IPS-18c (cell line): ENCODE data around the gene DONSON.
"Not testable (repeated sequence)": the region's sequence is repeated elsewhere in the genome, so short reads cannot be mapped to it uniquely, and the experiment has no call there.

Experiments used
- H3K4me3 ChIP-seq: 2 replicates; pipeline ENCODE4 v1.7.0; 2013; ENCODE audit warnings: low read depth, mild to moderate bottlenecking, low read length, moderate library complexity; ENCODE audit not compliant: insufficient read depth
- H3K9me3 ChIP-seq: one replicate; pipeline ENCODE4 v1.6.1; 2013; ENCODE audit warnings: mild to moderate bottlenecking, low read length, moderate library complexity; ENCODE audit not compliant: control insufficient read depth, insufficient read depth

DONSON gene, protein sequence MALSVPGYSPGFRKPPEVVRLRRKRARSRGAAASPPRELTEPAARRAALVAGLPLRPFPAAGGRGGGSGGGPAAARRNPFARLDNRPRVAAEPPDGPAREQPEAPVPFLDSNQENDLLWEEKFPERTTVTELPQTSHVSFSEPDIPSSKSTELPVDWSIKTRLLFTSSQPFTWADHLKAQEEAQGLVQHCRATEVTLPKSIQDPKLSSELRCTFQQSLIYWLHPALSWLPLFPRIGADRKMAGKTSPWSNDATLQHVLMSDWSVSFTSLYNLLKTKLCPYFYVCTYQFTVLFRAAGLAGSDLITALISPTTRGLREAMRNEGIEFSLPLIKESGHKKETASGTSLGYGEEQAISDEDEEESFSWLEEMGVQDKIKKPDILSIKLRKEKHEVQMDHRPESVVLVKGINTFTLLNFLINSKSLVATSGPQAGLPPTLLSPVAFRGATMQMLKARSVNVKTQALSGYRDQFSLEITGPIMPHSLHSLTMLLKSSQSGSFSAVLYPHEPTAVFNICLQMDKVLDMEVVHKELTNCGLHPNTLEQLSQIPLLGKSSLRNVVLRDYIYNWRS

DNA sequence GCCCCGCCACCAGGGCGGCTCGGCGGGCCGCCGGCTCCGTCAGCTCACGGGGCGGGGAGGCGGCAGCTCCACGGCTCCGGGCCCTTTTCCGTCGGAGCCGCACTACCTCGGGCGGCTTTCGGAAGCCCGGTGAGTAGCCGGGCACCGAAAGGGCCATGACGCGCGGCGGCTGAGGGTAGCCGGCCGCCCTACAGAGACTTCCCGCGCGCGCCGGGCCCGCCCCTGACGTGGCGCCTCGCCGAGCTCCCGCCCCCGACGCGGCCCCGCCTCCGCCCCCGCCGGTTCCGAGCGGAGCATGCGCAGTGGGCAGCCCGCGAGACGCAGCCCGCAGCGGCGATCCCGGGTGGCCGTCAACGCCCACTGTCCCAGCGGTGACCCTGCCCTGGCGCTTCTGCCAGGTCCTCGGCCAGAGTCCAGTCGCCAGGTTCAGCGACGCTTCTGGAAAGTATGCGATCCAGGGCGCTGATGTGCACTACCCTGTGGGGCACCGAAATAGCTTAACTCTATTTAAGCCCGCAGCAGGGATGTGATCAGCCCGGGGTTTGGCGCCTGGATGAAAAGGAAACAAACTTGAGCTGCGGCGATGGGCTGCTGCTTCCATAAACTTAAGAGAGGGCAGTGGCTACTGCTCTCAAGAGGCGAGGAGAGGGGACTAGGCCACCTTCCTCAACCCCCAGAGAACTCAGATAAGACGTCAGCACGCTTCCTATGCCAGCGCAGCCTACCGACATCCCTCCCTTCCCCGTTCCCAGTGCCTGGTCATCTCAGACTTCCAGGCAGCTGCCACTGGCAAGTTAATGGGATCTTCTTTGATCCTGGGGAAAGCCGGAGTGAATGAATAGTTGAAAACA is at the start of gene DONSON:
Gene DONSON (minus strand): TSS at position 200 of the 851 bp plus-strand sequence. CDS start 43 bp downstream, at position 157.
- no peaks in the 10 kb centered on the region for H3K9me3 ChIP-seq
- peak within 1 kb of the TSS; percentile 86 for H3K4me3 ChIP-seq

DNA sequence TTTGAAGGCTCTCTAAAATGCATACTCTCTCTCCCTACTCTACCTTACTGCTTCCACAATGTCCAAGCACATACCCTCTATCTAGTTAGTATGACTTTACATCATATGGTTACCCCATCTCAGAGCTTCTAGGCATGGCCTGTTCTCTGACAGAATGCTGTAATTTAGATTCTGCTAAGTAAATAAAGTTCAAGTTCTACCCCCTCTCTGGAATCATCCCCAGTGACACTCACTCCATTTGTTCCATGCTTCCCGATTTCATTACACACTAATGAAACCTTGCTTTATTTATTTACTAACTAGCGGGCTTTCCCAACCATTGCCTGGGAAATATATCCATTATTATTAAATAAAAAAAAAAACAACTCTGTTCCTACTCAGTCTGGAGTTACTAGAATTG is 45.8 kb upstream of the DONSON start:
- H3K9me3 ChIP-seq, result peaks cover 2% of the 10 kb centered on the region
- H3K4me3 ChIP-seq, result no peak overlapping the region

DNA sequence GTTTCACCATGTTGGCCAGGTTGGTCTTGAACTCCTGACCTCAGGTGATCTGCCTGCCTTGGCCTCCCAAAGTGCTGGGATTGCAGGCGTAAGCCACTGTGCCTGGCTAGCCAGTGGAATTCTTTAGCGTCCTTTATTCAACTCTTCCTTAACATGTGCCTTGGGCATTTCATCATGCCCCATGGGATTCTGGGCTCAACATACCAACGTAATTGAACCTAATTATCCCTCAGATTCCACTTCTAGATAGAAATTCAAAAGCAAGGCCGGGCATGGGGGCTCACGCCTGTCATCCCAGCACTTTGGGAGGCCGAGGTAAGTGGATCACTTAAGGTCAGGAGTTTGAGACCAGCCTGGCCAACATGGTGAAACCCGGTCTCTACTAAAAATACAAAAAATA is 37.7 kb upstream of the DONSON start:
- H3K4me3 ChIP-seq, H3K9me3 ChIP-seq: not testable (repeated sequence)

DNA sequence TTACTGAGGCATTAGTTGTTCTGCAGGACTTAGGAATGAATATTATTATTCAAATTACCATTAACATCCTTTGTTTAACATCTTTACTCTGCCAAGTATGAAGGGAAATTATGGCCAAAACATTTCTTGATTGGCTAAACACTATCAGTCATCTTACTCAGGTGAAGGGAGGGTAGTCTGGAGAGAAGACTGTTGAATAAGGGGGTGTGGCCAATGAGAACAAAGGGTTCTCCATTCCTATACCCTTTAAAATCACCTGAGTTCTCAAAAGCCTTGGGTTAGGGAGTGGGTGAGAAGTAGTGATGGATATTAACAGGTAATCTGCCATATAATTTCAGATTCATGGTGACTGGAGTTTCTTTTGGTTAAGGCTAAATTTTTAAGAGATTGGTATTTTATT is 33.8 kb upstream of the DONSON start:
- Histone ChIP-seq H3K9me3 (no peaks in the 10 kb centered on the region), H3K4me3 (no peak overlapping the region)

DNA sequence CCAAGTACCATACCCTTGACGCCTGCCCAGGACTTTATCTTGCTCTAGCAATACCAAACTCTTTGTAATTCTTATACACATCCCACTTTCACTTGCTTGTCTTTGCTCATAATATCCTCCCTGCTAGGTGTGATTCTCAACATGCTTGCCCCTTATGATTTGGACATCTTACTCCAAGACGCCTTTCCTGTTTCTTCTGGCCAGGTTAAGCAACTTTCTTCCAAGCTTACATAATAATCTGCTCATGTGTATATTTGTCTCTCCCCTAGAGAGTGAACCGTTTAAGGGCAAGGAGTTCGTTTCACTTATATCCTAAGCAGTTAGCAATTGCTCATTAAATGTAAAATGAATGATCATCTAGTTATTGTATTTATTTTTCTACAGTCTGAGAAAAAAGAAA is 31.2 kb upstream of the DONSON start:
- Histone ChIP-seq H3K9me3 (no peaks in the 10 kb centered on the region), H3K4me3 (no peak overlapping the region)

DNA sequence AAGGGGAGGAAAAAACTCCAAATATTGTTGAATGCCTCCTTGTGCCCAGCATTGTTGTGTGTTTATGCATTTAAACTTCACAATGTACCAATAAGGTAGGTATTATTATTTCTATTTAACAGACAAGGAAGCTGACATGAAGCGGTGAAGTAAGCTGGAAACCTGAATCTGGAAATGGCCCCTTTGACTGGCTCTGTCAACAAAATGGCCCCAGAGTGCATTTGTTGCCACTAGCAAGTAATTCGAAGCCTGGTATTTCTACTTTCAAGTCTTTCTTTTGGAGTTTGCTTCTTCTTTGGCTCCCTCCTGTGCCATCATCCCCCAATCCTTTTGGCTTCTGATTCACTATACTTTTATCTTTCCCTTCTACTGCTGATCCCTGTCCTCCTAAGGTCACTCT is 29.9 kb upstream of the DONSON start:
- Histone ChIP-seq H3K9me3 (no peaks in the 10 kb centered on the region), H3K4me3 (no peak overlapping the region)

DNA sequence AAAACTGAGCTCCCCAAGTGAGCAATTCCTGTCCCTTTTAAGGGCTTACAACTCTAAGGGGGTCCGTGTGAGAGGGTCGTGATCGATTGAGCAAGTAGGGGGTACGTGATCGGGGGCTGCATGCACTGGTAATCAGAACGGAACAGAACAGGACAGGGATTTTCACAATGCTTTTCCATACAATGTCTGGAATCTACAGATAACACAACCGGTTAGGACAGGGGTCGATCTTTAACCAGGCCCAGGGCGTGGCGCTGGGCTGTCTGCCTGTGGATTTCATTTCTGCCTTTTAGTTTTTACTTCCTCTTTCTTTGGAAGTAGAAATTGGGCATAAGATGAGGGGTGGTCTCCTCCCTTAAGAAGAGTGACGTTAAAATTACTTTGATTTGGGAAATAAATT is 29.1 kb upstream of the DONSON start:
- not testable (repeated sequence) for H3K4me3 ChIP-seq, H3K9me3 ChIP-seq

DNA sequence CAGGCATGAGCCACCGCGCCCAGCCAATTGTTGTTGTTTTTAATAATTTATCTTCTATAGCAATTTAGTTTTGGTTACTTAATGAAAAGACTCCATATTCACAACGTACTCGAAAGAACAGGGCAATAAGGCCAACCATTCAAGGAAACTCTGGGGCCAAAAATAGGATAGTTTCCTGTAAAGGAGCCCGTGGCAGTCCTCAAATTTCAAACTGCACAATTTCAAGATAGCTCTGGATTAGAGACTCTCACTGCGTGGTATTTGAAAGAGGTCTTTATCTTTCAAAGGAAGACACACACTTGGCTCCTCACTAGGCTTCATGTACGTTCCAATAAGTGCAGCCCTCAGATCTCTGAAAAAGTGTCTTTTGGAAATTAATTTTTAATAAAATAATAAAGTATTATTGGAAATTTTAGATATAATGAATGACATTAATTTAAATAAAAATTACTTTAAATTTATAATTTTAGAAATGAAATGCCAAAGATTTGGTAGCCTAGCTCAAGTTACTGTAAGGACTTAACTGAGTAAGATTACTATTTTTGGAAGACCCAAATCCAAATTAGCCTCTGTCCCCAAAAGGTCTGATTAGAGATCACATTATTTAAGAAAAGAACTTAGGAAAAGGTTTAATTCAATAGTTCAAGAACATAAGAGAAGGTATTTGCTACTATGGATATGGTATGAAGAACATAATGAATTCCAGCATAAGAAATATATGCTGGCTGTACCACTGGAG is 22.7 kb upstream of the DONSON start:
- Histone ChIP-seq H3K9me3 (no peaks in the 10 kb centered on the region), H3K4me3 (no peak overlapping the region)

DNA sequence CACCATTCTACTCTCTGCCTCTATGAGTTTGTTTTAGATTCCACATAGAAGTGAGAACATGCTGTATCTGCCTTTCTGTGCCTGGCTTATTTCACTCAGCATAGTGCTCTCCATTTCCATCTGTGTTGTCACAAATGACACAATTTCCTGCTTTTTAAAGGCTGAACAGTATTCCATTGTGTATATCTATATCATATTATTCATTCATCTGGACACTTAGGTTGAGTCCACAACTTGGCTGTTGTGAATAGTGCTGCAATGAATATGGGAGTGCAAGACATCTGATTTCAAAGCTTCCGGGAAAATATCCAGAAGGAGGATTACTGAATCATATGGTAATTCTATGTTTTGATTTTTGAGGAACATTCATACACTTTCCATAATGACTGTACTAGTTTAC is 20.1 kb upstream of the DONSON start:
- no peaks in the 10 kb centered on the region for H3K9me3 ChIP-seq
- H3K4me3 ChIP-seq, result no peak overlapping the region

DNA sequence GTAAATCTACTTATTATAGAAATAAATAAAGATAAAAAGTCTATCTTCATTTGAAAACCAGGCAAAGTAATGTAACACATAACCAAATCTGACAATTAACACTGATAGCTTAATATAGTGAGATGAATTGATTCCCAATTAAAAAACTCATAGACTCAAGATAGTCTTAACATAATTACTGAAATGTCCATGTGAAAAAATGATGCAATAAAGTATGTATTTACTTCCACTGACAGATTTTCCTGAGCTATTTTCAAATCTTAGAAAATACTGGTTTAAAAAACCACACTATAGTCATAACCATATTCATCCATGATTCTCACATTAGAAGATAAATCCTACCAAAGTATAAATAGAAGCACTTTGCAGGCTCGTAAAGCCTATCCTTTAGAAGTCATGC is 9.6 kb upstream of the DONSON start:
- Histone ChIP-seq H3K9me3 (no peaks in the 10 kb centered on the region), H3K4me3 (no peak overlapping the region)

DNA sequence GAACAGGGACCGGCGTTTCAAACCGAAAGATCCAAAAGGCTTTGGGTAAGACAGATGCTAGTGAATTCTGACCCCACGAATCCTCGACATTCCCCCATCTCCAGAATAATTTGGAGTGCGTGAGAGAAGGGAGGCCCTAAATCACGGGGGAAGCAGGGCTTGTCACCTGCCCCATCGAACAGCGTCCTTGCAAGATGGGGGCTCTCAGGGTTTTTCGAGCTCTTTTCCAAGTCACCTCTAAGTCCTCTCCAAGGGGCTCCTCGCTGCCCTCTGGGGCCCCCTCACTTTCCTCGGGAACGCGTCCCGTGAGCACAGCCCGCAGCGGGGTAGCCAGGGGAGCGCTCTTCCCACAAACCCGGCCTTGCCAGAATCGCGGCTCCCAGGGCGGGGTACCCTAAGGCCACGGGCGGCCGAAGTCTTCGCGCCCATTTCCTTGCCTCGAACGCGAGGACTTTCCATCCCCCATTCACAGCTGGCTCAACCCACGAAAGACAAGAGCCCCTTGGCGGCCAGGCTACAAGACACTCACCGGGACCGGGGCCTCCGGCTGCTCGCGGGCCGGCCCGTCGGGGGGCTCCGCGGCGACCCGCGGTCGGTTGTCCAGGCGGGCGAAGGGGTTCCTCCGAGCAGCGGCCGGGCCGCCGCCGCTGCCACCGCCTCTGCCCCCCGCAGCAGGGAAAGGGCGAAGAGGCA is 546 bp downstream of the DONSON start:
- H3K4me3 ChIP-seq, result peak overlapping the region; percentile 86
- no peaks in the 10 kb centered on the region for H3K9me3 ChIP-seq

DNA sequence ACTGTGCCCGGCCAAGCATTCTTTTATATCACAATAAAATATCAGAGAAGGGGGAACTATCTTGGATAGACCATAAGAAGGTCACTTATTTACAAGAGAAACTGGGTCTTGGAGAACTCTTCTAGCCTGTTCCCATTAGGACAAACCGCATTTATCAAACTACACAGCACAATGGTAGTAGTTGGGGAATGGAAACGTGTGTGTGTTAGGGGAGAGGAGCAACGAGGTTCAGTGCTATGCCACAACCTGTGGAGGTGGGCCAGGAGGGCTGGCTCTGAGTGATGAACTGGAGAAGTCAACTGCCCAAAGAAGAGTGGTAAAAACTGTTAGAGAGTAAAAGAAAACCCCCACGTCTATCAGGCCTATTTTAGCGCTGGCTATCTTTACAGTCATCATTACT is 1.6 kb downstream of the DONSON start:
- Histone ChIP-seq H3K9me3 (no peaks in the 10 kb centered on the region), H3K4me3 (no peak overlapping the region)

DNA sequence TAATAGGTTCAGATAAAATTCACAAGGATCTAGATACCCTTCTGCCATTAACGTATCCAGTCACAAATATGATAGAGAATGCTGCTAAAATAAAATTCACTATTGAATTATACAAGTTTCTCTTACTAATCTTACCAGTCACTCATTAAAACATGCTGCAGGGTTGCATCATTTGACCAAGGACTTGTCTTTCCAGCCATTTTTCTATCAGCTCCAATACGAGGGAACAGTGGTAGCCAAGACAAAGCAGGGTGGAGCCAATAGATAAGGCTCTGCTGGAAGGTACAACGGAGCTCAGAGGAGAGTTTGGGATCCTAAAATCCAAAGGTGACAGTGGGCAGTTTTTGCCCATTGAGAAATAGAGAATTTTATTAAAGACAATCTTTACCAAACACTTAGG is 4.0 kb downstream of the DONSON start:
- Histone ChIP-seq H3K4me3 (no peak overlapping the region), H3K9me3 (no peaks in the 10 kb centered on the region)

DNA sequence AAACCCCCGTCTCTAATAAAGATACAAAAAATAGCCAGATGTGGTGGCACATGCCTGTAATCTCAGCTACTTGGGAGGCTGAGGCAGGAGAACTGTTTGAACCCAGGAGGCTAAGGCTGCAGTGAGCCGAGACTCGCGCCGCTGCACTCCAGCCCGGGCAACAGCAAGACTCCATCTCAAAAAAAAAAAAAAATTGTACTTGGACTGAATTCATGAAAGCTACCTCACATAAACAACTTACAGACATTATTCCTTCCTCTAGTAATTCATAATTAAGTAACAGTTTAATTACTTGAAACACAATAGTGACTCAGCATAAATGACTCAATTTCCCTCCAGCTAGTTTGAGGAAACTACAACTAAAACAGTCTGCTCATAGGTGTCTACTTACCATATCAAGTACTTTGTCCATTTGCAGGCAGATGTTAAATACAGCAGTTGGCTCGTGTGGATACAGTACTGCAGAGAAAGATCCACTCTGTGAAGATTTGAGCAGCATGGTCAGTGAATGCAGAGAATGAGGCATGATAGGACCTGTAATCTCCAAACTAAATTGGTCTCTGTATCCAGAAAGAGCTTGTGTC is 9.4 kb downstream of the DONSON start:
- no peaks in the 10 kb centered on the region for H3K9me3 ChIP-seq

DNA sequence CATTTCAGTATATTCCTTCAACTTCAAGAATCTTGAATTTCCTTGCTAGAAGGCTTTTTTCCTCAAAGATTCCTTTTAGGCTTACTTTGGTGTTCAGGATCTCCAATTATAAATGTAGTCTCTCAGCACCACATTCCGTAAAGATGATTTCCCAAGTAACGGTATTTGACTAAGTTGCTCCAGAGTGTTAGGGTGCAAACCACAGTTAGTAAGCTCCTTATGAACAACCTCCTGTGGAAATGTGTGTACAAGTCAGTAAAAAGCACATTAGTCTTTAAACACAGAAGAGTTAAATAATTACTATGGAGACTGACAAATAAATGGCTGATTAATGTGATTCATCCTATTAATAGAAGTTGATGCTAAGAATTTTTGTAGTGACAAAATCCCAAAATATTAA is 10.3 kb downstream of the DONSON start:
- Histone ChIP-seq H3K4me3 (no peak overlapping the region), H3K9me3 (no peaks in the 10 kb centered on the region)

More for the DNA sequence above, 9.4 kb downstream of the DONSON start:
- H3K4me3 ChIP-seq, result no peak overlapping the region

DNA sequence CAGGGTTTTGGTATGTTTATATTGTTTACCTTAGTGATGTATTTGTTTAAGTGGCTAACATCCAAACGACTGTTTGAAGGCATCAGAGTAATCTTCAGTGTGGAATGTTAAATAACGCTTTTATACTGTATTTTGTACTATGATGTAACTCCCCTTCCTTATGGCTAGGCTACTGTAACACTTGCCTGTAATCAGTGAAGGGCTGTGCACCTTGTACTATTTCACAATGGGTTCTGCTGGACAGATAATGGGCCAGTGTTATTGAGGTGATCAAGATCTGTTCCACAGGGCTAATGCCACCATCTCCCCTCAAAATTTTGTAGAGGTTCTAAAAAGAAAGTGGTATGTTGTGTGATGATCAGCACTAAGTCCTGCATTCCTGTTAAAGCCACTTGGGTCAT is 11.7 kb downstream of the DONSON start:
- not testable (repeated sequence) for H3K9me3 ChIP-seq, H3K4me3 ChIP-seq

DNA sequence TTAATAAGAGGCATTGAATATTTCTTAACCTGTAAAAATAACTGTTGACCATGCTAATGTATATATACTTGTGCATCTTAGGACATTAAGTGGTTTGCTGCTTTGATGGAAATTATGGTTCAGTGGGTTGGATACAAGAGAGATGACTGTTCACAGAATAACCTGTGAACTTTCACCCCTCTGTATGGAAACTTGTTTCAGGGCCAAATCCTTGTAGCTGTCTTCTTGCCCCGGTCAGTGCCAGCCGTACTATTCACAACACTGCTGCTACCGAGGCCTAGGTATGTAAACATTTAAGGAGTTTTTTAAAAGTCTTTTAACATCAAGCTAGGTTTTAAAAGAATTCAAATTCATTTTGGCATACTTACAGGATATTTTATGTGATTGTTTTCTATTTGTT is 16.1 kb downstream of the DONSON start:
- Histone ChIP-seq H3K9me3 (no peaks in the 10 kb centered on the region), H3K4me3 (no peak overlapping the region)
